Stimulated activated CD8-positive, alpha-beta memory T cell treated with anti-CD3 and anti-CD28 coated beads, Interleukin-2, amount 100 ng/mL, for 48 hours (primary cell): Measurements from ENCODE around the gene RALGAPA2.
"Not testable (repeated sequence)": the region's sequence is repeated elsewhere in the genome, so short reads cannot be mapped to it uniquely, and the experiment has no call there.

ENCODE experiments used
- DNase-seq, 2 donors: peaks; one replicate each; pipeline ENCODE4 v3.0.0-alpha.2; 2020; ENCODE audit warnings: low read depth in 2 of 2

RALGAPA2 gene

GRCh38 chr20:20578838-20579237, 133.6 kb downstream of the RALGAPA2 start:
- DNase-seq = no peak

DNA sequence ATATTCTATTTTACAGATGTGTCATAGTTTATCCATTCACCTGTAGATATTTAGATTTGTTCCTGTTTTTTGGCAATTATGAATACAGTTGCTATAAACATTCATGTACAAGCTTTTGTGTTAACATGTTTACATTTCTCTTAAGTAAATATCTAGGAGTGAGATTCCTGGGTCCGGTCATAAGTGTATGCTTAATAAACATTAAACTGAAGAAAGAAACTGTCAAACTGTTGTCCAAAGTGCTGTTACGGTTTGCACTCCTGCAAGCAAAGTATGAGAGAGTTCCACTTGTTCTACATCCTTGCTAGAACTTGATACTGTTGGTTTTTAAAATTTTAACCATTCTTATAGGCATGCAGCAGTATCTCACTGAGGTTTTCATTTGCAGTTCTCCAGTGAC, 138.6 kb downstream of the RALGAPA2 start:
- no peak for DNase-seq

GRCh38 chr20:20571068-20571780, 141.2 kb downstream of the RALGAPA2 start:
- no peak for DNase-seq

DNA sequence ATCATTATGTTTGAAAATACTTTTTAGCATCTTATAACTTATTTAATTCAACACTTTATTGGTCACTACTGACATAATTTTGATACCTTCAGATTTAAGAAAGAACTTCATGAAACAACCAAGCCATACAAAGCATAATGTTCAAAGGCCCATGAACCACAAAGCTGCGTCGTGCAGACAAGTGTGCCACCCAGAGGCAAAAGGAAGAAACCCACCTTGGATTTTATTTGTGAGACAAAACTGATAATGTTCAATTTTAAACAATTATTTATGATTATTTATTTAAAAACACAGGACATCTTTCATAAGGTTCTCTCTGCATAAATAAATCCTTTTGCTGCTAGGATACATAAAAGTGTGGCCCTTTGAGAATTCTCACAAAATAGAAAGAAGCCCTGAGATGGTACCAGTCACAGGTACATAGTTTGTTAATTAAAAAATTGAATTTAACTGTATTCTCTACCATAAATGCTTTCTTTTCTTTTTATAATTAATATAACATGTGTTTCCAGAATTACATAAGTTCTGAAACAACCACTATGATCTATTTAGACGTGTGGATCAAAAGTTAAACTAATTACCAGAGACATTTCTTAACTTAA, 143.7 kb downstream of the RALGAPA2 start:
- no peak for DNase-seq

GRCh38 chr20:20567712-20568111, 144.7 kb downstream of the RALGAPA2 start:
- no peak for DNase-seq

DNA sequence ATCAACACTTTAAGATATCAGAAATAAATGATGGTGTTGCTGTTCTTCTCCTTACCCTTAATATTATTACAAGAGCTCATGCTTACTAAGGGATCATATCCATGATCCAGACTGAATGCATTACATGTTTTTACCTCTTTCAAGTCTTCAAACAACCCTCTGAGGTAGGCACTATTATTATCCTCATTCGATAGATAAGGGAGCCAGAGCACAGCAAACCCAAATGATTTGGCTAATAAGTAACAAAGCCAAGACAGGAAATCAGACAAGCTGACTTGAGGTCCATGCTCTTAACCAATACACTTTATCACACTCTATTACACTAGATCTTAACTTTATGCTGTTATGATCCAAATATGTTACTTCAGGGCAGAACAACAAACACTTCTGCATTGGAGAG, 145.9 kb downstream of the RALGAPA2 start:
- DNase-seq = no peak

DNA sequence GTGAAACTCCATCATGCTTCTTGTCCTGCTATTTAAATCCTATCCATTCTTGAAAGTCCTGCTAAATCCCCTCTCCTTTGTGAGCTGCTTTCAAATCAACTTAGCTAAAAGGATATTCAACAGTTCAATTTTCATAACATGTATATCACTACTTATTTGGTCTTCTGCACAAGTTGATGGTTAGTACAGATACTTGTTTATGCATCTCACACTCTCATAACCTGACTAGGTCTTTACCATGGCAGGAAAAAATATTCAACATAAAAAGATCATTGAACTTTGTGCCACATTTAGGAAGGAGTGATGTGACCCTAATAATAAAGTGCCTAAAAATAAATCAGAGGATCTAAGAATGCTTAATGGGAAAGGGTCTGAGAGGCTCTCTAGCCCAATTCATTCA, 148.2 kb downstream of the RALGAPA2 start:
- DNase-seq = no peak

DNA sequence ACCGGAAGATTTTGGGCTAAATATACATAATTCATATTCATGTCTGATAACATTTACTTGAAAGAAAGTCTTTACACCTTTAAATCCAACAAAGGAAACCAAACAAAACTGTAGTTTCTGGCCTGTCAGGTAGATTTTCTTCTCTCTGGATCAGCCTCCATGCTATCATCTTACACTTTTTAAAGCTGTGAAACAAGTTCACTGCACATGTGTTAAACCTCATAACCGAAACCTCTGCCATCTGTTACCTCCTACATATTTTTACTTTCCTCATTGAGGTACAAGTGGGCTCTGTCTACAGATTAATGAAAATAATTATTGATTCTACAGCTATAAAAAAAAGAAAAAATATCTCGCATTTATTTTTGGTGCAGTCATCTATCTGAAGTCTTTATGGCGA, 149.9 kb downstream of the RALGAPA2 start:
- no peak for DNase-seq

GRCh38 chr20:20561841-20562240, 150.6 kb downstream of the RALGAPA2 start:
- no peak for DNase-seq

- DNase-seq = no peak
These were observed 151.3 kb downstream of the RALGAPA2 start for GRCh38 chr20:20561172-20561571.

- DNase-seq = no peak
These were observed 155.0 kb downstream of the RALGAPA2 start for GRCh38 chr20:20557406-20557805.

DNA sequence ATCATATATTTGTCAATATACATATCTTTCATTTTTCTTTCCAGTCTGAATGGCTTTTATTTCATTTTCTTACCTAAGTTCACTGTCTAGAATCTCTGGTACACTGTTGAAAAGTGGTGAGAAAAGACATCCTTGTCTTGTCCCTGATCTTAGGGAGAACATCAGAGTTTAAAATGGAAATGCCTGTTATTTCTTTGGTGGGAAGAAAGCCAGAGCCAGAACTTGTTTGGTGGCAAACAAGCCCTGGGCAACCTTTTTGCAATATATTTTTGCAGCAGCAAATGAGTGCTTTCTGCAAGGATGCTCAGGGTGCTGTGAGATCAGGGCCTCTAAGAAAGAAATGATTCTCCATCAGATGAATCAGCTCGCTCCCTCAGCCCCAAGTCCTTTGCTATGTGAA, 156.6 kb downstream of the RALGAPA2 start:
- DNase-seq = no peak

DNA sequence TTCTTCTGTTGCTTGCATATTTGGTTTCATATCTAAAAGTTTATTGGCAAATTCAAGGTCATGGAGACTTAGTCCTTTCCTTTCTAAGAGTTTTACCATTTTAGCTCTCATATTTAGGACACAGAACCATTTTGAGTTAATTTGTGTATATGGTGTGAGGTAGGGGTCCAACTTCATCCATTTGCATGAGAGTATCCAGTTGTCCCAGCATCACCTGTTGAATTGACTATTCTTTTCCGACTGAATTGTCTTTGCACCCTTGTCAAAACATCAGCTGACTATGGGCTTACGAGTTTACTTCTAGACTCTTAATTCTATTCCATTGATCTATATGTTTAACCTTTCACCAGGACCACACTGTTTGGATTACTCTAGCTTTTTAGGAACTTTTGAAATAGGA, 157.5 kb downstream of the RALGAPA2 start:
- no peak for DNase-seq

GRCh38 chr20:20553541-20553940, 158.9 kb downstream of the RALGAPA2 start:
- no peak for DNase-seq

DNA sequence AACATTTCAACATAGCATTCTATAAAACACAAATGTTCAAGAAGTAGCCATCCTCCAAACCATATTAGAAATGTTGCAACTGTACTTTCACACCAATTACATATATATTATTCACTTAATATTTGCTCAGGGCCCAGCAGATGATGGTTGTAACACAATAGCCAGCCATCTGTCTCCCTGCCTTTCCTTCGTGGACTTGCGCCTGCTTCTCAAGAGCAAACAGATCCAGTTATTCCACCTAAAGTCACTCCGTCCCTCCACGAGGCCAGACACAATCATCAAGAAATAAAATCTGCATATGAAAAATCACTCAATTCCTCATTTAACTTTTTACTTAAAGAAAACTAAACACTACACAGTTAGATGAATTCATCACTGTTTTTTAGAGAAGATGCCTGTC, 160.4 kb downstream of the RALGAPA2 start:
- no peak for DNase-seq

GRCh38 chr20:20551409-20551808, 161.0 kb downstream of the RALGAPA2 start:
- DNase-seq = no peak

DNA sequence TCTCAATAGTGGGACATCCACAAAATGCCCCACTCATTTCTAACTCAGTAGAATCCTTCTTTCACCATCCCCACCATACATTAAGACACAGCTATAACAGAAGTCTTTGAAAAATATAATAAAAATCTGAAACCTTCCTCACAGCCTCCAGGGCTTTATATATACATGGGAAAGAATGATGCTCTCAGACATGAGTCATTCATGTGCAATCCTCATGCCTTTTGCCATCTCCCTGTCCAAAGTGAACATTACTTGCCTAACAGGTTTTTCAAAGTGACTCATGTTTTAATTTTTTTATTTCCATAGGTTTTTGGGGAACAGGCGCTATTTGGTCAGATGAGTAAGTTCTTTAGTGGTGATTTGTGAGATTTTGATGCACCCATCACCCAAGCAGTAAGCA, 162.7 kb downstream of the RALGAPA2 start:
- no peak for DNase-seq

- no peak for DNase-seq
These were observed 163.2 kb downstream of the RALGAPA2 start for GRCh38 chr20:20549267-20549612.

DNA sequence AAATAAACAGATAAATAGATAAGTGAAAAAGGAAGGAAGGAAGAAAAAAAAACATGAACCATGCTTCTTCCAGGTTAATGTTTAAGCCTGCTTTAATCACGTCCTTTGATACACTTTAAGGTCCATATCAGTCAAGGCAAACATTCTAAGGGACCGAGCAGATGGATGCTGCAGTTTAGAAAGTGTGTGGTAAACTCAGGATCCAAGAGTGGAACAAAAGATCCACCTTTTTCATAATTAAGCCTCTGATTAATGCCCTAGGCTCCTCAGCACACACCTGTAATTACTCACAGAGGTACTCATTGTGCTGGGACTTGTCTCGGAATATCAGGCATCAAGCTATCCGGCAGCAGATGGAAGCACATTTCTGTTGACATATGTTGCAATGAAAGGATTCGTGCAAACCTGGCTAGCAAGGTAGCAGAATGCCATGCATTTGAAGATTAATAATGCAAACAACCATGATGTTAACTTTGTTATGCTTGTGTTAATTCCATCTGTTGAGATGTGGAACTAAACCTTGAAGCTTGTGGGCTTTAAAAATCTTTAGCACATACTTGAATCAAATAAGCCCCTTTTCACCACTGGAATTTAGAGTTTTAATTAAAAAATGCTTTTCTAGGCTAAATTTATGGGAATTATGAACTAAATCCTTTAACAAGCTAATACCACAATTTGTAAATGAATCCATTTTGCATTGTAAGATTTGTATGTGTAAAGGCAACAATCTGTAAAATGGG, 163.7 kb downstream of the RALGAPA2 start:
- no peak for DNase-seq

- DNase-seq = no peak
These were observed 164.6 kb downstream of the RALGAPA2 start for GRCh38 chr20:20547876-20548266.

GRCh38 chr20:20547221-20547875, 165.1 kb downstream of the RALGAPA2 start:
- DNase-seq = no peak

GRCh38 chr20:20546402-20546801, 166.0 kb downstream of the RALGAPA2 start:
- no peak for DNase-seq

- DNase-seq = not testable (repeated sequence)
These were observed 169.1 kb downstream of the RALGAPA2 start for GRCh38 chr20:20543348-20543747.
